HepG2 (cell line): ENCODE data around the gene EPM2A. TPM values are rescaled to one million over a fixed set of nuclear protein-coding genes. Genes with fewer than 3 reads are reported as not detected.
A peak's percentile ranks its signal among the peaks of the same experiment; 100 is the strongest.

Experiments used
- ARHGAP35 ChIP-seq: sonication (generic); formaldehyde crosslinking; IDR thresholded peaks from 2 replicates; pipeline ENCODE4 v1.9.0; 2022; ENCODE audit warnings: mild to moderate bottlenecking, inconsistent platforms, moderate library complexity, missing genetic modification reagents, borderline replicate concordance
- ARNT ChIP-seq: fragments of 450-650 bp; IDR thresholded peaks from 2 replicates; pipeline ENCODE4 v1.6.1; 2017
- CCAR2 ChIP-seq: fragments of 200-400 bp; formaldehyde crosslinking; optimal IDR thresholded peaks from 2 replicates; pipeline ENCODE3; 2018; ENCODE audit warnings: low read depth, mild to moderate bottlenecking, low read length, moderate library complexity
- DNMT1 ChIP-seq: sonication (generic); formaldehyde crosslinking; IDR thresholded peaks from 2 replicates; pipeline ENCODE4 v1.5.1; 2020; ENCODE audit warnings: mild to moderate bottlenecking, missing genetic modification reagents
- FOXO4 ChIP-seq: sonication (generic); formaldehyde crosslinking; conservative IDR thresholded peaks from 2 replicates; pipeline ENCODE4 v1.8.1; 2023; ENCODE audit warnings: missing genetic modification reagents
- FOXP4 ChIP-seq: sonication (generic); formaldehyde crosslinking; IDR thresholded peaks from 2 replicates; pipeline ENCODE4 v1.4.0; 2020; ENCODE audit warnings: missing genetic modification reagents
- LRRFIP1 ChIP-seq: sonication (generic); formaldehyde crosslinking; conservative IDR thresholded peaks from 2 replicates; pipeline ENCODE4 v1.4.0; 2020; ENCODE audit warnings: missing genetic modification reagents
- NCOA1 ChIP-seq: sonication (generic); formaldehyde crosslinking; IDR thresholded peaks from 2 replicates; pipeline ENCODE4 v1.9.0; 2021; ENCODE audit warnings: missing genetic modification reagents
- NFAT5 ChIP-seq: sonication (generic); formaldehyde crosslinking; IDR thresholded peaks from 2 replicates; pipeline ENCODE4 v1.4.0; 2020; ENCODE audit warnings: missing genetic modification reagents
- NR1H2 ChIP-seq: sonication (generic); formaldehyde crosslinking; IDR thresholded peaks from 2 replicates; pipeline ENCODE4 v1.8.1; 2022; ENCODE audit warnings: low read depth, missing genetic modification reagents, borderline replicate concordance
- RNF2 ChIP-seq: fragments of 450-650 bp; conservative IDR thresholded peaks from 2 replicates; pipeline ENCODE4 v1.6.1; 2016; ENCODE audit warnings: low read depth
- THYN1 ChIP-seq: sonication (generic); formaldehyde crosslinking; IDR thresholded peaks from 2 replicates; pipeline ENCODE4 v1.8.1; 2023; ENCODE audit warnings: low read depth, mild to moderate bottlenecking, moderate library complexity, missing genetic modification reagents, borderline replicate concordance
- ZFYVE20 ChIP-seq: sonication (generic); formaldehyde crosslinking; IDR thresholded peaks from 2 replicates; pipeline ENCODE4 v1.8.0; 2023; ENCODE audit warnings: low read depth, mild to moderate bottlenecking, moderate library complexity, missing genetic modification reagents, borderline replicate concordance
- ZNF24 ChIP-seq: fragments of 450-650 bp; IDR thresholded peaks from 2 replicates; pipeline ENCODE4 v1.6.1; 2017; ENCODE audit warnings: antibody characterized with exemption, mild to moderate bottlenecking
- ZNF329 ChIP-seq: sonication (generic); formaldehyde crosslinking; IDR thresholded peaks from 2 replicates; pipeline ENCODE4 v1.9.0; 2021; ENCODE audit warnings: low read depth, mild to moderate bottlenecking, missing genetic modification reagents
- ZNF766 ChIP-seq: sonication (generic); formaldehyde crosslinking; IDR thresholded peaks from 2 replicates; pipeline ENCODE4 v1.5.0; 2020; ENCODE audit warnings: missing genetic modification reagents, borderline replicate concordance
- ZSCAN25 ChIP-seq: sonication (generic); formaldehyde crosslinking; IDR thresholded peaks from 2 replicates; pipeline ENCODE4 v1.8.0; 2022; ENCODE audit warnings: mild to moderate bottlenecking, missing genetic modification reagents
- polyA plus RNA-seq, 8 experiments: library from polyadenylated mRNA; depleted of rRNA in 3 of 8; stranded (reverse) in 7 of 8; unstranded in 1 of 8; fragments of >200 nt; fragmentation: Illumina TruSeq in 4 of 8; extraction: Trizol in 4 of 8; gene quantifications; 2 replicates each; pipeline versions ENCODE4 v1.2.1 to v1.2.3, GENCODE V29; 2011 to 2016; ENCODE audit warnings: low read depth in 4 of 8, missing spikeins in 1 of 8, mixed read lengths in 1 of 8; ENCODE audit not compliant: insufficient read depth in 1 of 8
- total RNA-seq, 5 experiments: library from RNA; depleted of rRNA; stranded (reverse); fragments of >200 nt; fragmentation: Illumina TruSeq; extraction: Trizol; gene quantifications; 2 replicates each; pipeline ENCODE4 v1.2.3, GENCODE V29; 2016; ENCODE audit warnings: low read depth in 1 of 5

Gene EPM2A
- total and polyA plus RNA-seq, 2 of the 13 experiments (the other 11 are each of a cell fraction or from before 2014, with no cell fraction given): 4.6 to 9.2 TPM

- TF ChIP-seq THYN1 (CRISPR knock-in tag) (peak; percentile 94; the same call in 1 of the 2 replicates), ZNF329 (CRISPR knock-in tag) (peak; percentile 42), ZSCAN25 (CRISPR knock-in tag) (no peak; the same call in 1 of the 2 replicates), RNF2 (peak; percentile 97), ZFYVE20 (CRISPR knock-in tag) (peak; percentile 96), ZNF24 (no peak), FOXP4 (CRISPR knock-in tag) (no peak), CCAR2 (no peak), DNMT1 (CRISPR knock-in tag) (peak; percentile 55; the same call in 1 of the 2 replicates), NCOA1 (CRISPR knock-in tag) (no peak), LRRFIP1 (CRISPR knock-in tag) (0 out of 2 replicates have a peak, but pooled peaks have one; percentile 77), FOXO4 (peak; percentile 55; the same call in 1 of the 2 replicates), NR1H2 (peak; percentile 97), NFAT5 (CRISPR knock-in tag) (peak; percentile 100), ZNF766 (CRISPR knock-in tag) (peak; percentile 98), ARHGAP35 (CRISPR knock-in tag) (peak; percentile 86; the same call in 1 of the 2 replicates), ARNT (no peak)
Measured at GRCh38 chr6:145735356-145736165, at the start of gene EPM2A (continued).
